Activated CD4-positive, alpha-beta T cell treated with anti-CD3 and anti-CD28 coated beads for 48 hours (primary cell): Measurements from ENCODE around the gene ADAM11.

Source experiments
- DNase-seq: peaks from one replicate; pipeline ENCODE4 v3.0.0-alpha.2; 2020

ADAM11 gene

GRCh38 chr17:44759086-44759915, 513 bp downstream of the ADAM11 start:
- no peak for DNase-seq

DNA sequence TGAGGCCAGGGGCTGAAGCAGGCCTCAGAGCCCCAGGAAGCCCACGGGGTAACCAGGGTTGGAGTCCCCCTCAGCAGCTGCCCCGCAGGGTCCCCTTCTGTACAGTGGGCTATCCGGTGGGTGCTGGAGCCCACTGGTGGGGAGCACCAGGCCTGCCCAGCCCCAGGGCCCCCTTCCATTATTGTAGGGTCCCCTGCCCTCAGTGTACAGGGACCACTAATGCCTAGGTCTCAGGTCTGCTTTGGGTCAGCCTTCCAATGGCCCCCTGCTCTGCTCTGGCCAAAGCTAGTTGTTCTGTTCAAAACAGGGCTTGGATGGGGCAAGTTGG, 1.1 kb downstream of the ADAM11 start:
- no peak for DNase-seq

- no peak for DNase-seq
Observed at GRCh38 chr17:44760474-44761308, 1.9 kb downstream of the ADAM11 start.

GRCh38 chr17:44761932-44762810, 3.4 kb downstream of the ADAM11 start:
- DNase-seq = no peak

DNA sequence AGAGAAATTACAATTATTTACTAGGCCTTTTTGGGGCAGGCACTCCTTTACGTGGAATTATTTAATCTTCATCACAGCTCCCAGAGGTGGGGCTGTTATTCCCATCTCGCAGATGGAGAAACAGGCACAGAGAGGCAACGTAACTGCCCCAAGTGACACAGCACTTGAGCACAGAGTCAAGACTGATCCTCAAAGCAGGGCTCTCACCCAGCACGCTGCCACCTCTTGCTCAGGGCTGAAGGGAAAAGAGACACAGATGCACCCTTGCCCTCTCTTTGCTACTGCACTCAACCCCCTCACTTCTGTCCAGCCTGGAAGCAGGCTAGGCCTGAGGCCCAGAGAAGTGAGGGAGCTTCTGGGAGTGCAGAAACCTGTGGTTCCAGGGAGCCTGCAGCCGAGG, 4.4 kb downstream of the ADAM11 start:
- no peak for DNase-seq

- no peak for DNase-seq
Observed at GRCh38 chr17:44765965-44766364, 7.2 kb downstream of the ADAM11 start.

DNA sequence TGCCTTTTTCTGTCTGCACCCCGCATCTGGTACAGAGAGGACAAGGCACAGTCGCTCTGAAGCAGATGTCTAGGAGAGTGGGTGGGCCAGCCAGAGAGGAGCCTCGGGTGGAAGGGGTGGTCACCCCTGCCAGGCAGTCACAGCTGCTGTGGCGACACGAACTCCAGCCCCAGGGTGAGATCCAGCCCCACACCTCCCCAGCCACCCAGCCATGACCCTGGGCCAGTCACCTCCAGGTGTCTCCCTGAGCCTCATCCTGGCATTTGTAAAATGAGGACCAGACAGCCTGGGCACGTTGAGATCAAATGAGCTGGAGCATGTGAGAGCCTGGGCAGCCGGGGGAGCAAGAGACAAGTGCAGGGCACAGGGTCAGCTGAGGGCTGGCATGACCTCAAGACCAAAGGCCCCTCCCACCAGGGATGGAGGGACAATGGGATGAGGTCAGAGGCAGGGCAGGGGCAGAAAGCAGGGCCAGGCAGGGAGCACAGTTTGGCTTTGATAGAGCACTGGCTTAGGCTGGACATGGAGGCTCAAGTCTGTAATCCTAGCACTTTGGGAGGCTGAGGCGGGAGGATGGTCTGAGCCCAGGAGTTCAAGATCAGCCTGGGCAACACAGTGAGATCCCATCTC, 7.7 kb downstream of the ADAM11 start:
- DNase-seq = no peak

DNA sequence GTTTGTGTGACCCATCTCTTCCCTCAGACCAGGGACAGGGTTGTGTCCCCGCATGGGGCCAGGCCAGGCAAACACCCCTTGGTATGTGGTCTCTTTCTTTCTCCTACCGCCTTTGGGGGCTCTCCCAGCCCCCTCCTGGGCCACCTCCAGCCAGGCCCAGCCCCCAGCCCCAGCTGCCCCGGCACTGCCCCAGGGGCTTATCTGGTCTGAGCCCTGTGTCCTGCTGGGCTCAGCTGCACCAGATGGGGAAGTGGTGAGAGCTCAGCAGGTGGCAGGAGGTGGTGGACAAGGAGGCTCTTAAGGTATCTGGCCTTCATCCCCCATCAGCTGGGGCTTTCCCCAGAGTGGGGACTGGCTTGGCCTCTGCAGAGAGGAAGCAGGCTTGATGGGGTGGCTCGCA, 8.7 kb downstream of the ADAM11 start:
- DNase-seq = no peak

DNA sequence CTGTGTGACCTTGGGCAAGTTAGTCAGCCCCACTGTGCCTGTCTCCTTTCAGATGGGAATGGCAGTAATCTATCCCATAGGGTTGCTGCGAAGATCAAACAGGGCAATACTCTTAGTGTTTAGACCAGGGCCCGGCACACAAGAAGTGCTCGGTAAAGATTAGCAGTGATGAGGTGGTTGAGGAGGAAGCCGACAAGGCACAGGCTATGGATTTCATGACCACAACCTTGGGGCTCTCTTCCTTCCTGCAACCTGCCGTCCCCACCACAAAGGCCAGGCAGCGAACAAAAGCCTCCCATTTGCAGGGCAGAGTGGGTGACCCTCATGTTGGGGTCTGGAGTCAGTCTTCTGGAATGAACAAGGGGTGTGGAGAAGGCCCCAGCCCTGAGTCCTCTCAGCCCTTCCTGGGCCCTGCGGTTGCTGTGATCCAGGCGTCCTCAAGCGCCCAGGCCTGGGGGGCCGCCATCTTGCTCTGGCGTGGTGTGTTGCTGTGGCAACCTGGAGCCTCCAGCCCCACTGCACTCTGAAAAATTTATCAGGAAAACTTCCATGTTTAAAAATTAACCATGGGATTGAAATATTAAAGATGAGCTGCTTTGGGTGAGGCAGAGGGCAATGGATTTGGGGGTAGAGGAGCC, 9.8 kb downstream of the ADAM11 start:
- DNase-seq = no peak

GRCh38 chr17:44769230-44769629, 10.4 kb downstream of the ADAM11 start:
- DNase-seq = no peak

GRCh38 chr17:44769647-44770084, 10.9 kb downstream of the ADAM11 start:
- no peak for DNase-seq

GRCh38 chr17:44770166-44770925, 11.6 kb downstream of the ADAM11 start:
- no peak for DNase-seq

- DNase-seq = no peak
Observed at GRCh38 chr17:44772308-44773045, 13.7 kb downstream of the ADAM11 start.

DNA sequence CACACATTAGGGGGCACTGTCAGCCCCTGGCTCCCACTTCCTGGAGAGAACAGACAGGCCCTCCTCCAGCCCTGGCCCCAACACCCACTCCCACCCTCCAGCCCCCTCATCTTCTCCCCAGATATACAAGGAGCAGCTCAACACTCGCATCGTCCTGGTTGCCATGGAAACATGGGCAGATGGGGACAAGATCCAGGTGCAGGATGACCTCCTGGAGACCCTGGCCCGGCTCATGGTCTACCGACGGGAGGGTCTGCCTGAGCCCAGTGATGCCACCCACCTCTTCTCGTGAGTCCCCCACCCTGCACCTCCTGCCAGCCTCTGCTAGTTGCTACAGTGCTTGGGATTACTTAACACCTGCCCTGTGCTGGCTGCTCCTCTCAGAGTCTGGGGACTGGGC, 14.4 kb downstream of the ADAM11 start:
- no peak for DNase-seq

GRCh38 chr17:44774271-44775135, 15.7 kb downstream of the ADAM11 start:
- peak; percentile 94 for DNase-seq

- DNase-seq = no peak
Observed at GRCh38 chr17:44775136-44775837, 16.5 kb downstream of the ADAM11 start.

DNA sequence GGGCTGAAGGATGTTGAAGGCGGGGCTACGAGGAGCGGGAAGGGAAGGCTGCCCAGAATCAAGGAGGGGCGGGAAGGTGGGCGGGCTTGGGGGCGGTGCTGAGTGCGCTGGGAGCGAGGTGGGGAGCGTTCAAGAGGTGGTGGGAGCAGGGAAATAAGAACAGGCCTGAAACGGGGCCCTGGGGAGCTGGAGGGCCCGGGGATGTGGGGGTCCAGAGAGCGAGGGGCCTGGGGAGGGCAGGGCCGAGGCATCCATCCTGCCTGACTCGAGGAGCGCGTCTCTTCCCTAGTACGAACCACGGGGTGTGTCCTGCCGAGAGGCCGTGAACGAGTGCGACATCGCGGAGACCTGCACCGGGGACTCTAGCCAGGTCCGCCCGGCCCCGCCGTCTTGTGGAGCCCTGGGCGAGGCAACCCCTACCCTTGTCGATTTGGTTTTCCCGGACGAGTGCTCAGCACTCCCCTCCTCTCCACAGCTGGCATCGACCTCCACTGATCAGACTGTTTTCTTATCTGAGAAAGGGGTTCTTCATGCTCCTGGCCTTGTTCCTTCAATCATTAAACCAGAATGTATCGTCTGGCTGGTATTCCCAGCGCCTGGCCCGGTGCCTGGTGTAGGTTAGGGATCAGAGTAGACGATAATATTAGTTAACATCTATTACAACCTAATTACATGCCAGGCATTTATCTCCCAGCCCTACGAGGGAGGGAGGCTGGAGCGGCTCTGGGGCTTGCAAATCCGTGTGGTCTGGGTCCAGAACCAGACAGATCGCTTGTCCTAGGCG, 17.2 kb downstream of the ADAM11 start:
- peak; percentile 98 for DNase-seq
